Heart left ventricle (tissue), 13 donors: ENCODE measurements around the gene GDI1.

Experiments used
- POLR2A ChIP-seq, 2 donors: fragments of 450-650 bp; IDR thresholded peaks; one replicate each; pipeline ENCODE4 v1.6.1; 2017; ENCODE audit warnings: antibody characterized with exemption in 2 of 2, mild to moderate bottlenecking in 2 of 2, moderate library complexity in 2 of 2
- TF ChIP-seq, protein P1 (sequence below), 12 donors: fragments of 200-600 bp; sonication (generic) in 4 of 12; IDR thresholded peaks; one replicate each; pipeline versions ENCODE4 v1.5.0 to v1.8.0; 2018 to 2022; ENCODE audit warnings: antibody characterized with exemption in 12 of 12, mild to moderate bottlenecking in 5 of 12
- donor health status: ischemic (EF 13 %, LVEDD 7.1; RV severe dilation, severe dysfunction).
- donor health status: DM: no; HTN: yes; CAD: no.
- donor health status: DM: no; HTN: no; CAD: no.
- donor health status: ischemic (EF 25% LVEDD 6.9; RV normal size, moderate dysfunction).
- donor health status: ischemic (EF 25% LVEDD 5.7; RV mildly dilated, moderate dysfunction).
- donor health status: ischemic (EF 35%, LVEDD 5.7; RV mildly dilated, moderate dysfunction).
- donor health status: nonischemic (EF 11% LVEDD 7.7; RV severe dilation, severe dysfunction).
- donor health status: DM: yes; HTN: yes; CAD: no.
- donor health status: PGD.
- donor health status: ischemic (EF 29% LVEDD 5.4; RV normal size, mild dysfunction).
- donor health status: nonischemic (EF 23%, LVEDD 6.1; RV moderate dilation, normal function).

DNA sequence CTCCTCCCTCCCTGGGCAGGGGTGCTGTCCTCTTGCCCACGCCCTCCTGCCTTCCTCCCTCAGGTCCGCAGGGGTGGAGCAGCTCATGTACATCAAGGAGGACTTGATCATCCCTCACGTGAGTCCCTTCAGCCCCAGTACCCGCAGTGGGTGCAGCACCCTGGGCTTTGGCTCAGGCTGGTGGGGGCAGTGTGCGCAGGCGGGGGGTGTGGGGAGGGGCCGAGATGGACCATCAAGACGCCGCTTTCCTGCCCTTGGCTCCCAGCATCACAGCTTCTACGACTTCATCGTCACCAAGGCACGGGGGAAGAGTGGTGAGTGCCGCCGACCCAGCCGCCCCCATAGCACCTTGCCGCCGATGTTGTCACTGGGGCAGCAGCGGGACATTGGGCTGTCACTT is 12.7 kb downstream of the GDI1 start:
- TF ChIP-seq, protein P1, sequence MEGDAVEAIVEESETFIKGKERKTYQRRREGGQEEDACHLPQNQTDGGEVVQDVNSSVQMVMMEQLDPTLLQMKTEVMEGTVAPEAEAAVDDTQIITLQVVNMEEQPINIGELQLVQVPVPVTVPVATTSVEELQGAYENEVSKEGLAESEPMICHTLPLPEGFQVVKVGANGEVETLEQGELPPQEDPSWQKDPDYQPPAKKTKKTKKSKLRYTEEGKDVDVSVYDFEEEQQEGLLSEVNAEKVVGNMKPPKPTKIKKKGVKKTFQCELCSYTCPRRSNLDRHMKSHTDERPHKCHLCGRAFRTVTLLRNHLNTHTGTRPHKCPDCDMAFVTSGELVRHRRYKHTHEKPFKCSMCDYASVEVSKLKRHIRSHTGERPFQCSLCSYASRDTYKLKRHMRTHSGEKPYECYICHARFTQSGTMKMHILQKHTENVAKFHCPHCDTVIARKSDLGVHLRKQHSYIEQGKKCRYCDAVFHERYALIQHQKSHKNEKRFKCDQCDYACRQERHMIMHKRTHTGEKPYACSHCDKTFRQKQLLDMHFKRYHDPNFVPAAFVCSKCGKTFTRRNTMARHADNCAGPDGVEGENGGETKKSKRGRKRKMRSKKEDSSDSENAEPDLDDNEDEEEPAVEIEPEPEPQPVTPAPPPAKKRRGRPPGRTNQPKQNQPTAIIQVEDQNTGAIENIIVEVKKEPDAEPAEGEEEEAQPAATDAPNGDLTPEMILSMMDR (IDR thresholded peaks at IDR 0.05), result no peak
- TF ChIP-seq POLR2A (IDR thresholded peaks at IDR 0.05), result no peak
